ENCODE measurements around the gene PSTPIP1. TPM values are rescaled to one million over a fixed set of nuclear protein-coding genes. Genes with fewer than 3 reads are reported as not detected.

The PSTPIP1 gene
- 1.4 and 1.9 TPM in 2 replicates for total RNA-seq (2013; cell fraction: nucleolus; rRNA removed)
- 20.1 and 22.6 TPM in 2 replicates for total RNA-seq (2014; rRNA removed)
- total RNA-seq (2014; rRNA removed; fragmentation: Illumina TruSeq; extraction: Trizol), result 11.2 and 12.0 TPM in 2 replicates
- total RNA-seq (2021), result 28.6 and 29.3 TPM in 2 replicates
- polyA plus RNA-seq (2011; ENCODE audit: low read depth), result 4.1 TPM
- polyA plus RNA-seq (2011; rRNA removed), result 2.4 and 3.9 TPM in 2 replicates
- 5.2 and 7.5 TPM in 2 replicates for polyA plus RNA-seq (2011; cell fraction: cytosol; rRNA removed)
- 20.8 and 25.0 TPM in 2 replicates for polyA plus RNA-seq (2011; cell fraction: nucleus; rRNA removed)
- 9.7 and 13.0 TPM in 2 replicates for polyA plus RNA-seq (2012)
- polyA plus RNA-seq (2014; fragmentation: Illumina TruSeq; extraction: Trizol), result 1.8 and 8.8 TPM in 2 replicates
- polyA plus RNA-seq (2014; fragmentation: Nextera tagmentation; extraction: Ambion mirVana), result 1 to 10 TPM in 1 of 2 experiments, under 1 TPM in 1; 0.50 to 5.7 TPM
- polyA plus RNA-seq (2014; rRNA removed), result 23.8 and 23.9 TPM in 2 replicates
- polyA plus RNA-seq (2016; fragmentation: Nextera tagmentation; extraction: Ambion mirVana), result 10 to 100 TPM; 17.8 to 19.0 TPM
- 1.3 and 3.0 TPM in 2 replicates for polyA minus RNA-seq (2011; rRNA and poly(A)+ RNA removed)
- 1.5 and 3.3 TPM in 2 replicates for polyA minus RNA-seq (2011; cell fraction: cytosol; rRNA and poly(A)+ RNA removed)
- polyA minus RNA-seq (2011; cell fraction: nucleus; rRNA and poly(A)+ RNA removed), result 6.8 and 11.0 TPM in 2 replicates
- Bru-seq, nascent RNA, result percentile 25 among the genes with signal in this experiment
- percentile 19 among the genes with signal in this experiment for BruChase-seq, experiment 1, labeled RNA remaining after a 6-hour chase
- percentile 17 among the genes with signal in this experiment for BruChase-seq, experiment 2, labeled RNA remaining after a 2-hour chase
- long read RNA-seq, experiment 1, partial matches to known transcripts, result 0 of 6 reads
- long read RNA-seq, experiment 1, other reads (novel, unspliced or antisense), result 3 of 6 reads
- long read RNA-seq, experiment 2, partial matches to known transcripts, result 1 of 4 reads
- long read RNA-seq, experiment 2, other reads (novel, unspliced or antisense), result 2 of 4 reads

DNA sequence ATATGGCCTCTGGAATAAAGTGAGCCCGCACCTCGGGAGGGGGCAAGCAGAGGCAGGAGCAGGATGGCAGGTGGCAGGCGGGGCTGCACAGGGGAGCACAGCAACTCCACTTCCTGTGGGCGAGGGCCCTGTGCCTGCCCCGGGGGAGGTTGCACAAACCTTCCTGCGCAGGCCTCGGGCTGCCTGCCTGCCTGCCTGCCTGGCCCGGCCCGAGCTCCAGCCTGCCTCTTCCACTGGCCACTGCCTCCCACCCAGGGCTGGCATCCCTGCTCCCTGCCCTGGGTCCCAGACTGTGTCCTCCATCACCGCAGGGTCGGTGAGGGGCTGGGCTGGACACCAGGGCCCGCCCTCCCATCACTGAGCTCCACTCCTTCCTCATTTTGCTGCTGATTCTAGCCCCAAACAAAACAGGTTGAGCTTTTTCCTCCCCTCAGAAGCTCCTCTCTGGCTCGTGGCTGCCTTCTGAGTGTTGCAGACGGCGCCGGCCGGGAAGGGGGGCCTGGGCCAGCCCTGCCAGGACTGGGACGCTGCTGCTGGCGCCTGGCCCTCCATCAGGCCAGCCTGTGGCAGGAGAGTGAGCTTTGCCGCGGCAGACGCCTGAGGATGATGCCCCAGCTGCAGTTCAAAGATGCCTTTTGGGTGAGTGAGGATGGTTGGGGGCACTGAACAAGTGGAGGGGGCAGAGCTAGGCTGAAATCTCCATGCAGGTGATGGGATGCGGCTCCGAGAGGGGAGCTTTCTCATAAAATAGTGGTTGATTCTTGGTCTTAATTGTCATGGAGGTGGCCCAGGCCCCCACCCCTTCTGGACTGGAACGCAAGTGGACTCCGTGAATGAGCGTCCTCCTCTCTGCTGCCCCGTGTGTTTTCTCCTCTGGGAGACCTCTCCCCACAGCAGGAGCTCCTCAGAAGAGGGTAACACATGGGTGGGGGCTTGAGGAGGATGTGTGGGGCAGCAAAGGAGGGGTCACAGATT, at the start of gene PSTPIP1:
TSS of gene PSTPIP1 (plus strand) at position 156 of the 975 bp plus-strand sequence. CDS start at position 604, 448 bp downstream.
- peak within 1 kb of the TSS; percentile 84 for H3K4me2 ChIP-seq (ENCODE audit: control insufficient read depth, insufficient read depth)
- H3K36me3 ChIP-seq (ENCODE audit: control insufficient read depth in 2 of 2, insufficient read depth in 2 of 2, low read length in 1 of 2), result no peaks in the 10 kb centered on the region
- H3K79me2 ChIP-seq (ENCODE audit: control insufficient read depth, insufficient read depth, low read length), result peaks cover 6% of the 10 kb centered on the region
- RAD21 ChIA-PET (ENCODE audit: unreplicated experiment), result interaction anchor here (1.1 to 3.7 kb wide), 9 partner anchors 18 to 36 kb away, joined by 3 to 16 read pairs (median 6); no protein-coding TSS in a partner anchor
- POLR2A ChIA-PET, result interaction anchor here (0.9 to 4.4 kb wide), 7 partner anchors 8 to 68 kb away, joined by 3 to 32 read pairs (median 6); no protein-coding TSS in a partner anchor
- H3K4me3 ChIP-seq, result peak within 1 kb of the TSS; percentile 68
- H3K9me3 ChIP-seq (replicated peaks; ENCODE audit: control insufficient read depth, insufficient read depth, low read length), result no peaks in the 10 kb centered on the region
- BruUV-seq (replicated peaks), result no TSS peak
- ATAC-seq (peak; percentile 64), FAIRE-seq (no peak), DNase-seq (ENCODE audit: low read depth, low spot score) (no peak)
- in situ Hi-C loops (cut with MboI), result no loop called here
- WGBS (ENCODE audit: insufficient coverage, insufficient replicate concordance, low lambda C conversion rate, missing lambda C conversion rate), result 23% methylated on average over 28 of the region's 28 CpGs
- SMC1A ChIA-PET (ENCODE audit: uncharacterized antibody, unreplicated experiment), result interaction anchor here (0.7 to 7.8 kb wide), 4 partner anchors 12 to 191 kb away, joined by 3 to 99 read pairs (median 5); no protein-coding TSS in a partner anchor
- peak within 1 kb of the TSS; percentile 86 for H2AFZ ChIP-seq (ENCODE audit: control insufficient read depth, low read depth, low read length)
- H3K27ac ChIP-seq (ENCODE audit: control insufficient read depth, insufficient read depth), result peak within 1 kb of the TSS; percentile 55
- H3K9ac ChIP-seq (ENCODE audit: control insufficient read depth, insufficient read depth, low read length), result peak within 1 kb of the TSS; percentile 71
- peaks cover 32% of the 10 kb centered on the region for H3K4me1 ChIP-seq (ENCODE audit: control insufficient read depth, insufficient read depth, low read length)
- no peaks in the 10 kb centered on the region for H4K20me1 ChIP-seq (ENCODE audit: control insufficient read depth, insufficient read depth)
- no peaks in the 10 kb centered on the region for H3K27me3 ChIP-seq (replicated peaks in 1 of 2; ENCODE audit: control insufficient read depth in 2 of 2, insufficient read depth in 2 of 2, low read length in 1 of 2)
- intact Hi-C loops (cut with micrococcal nuclease; ENCODE audit: unreplicated experiment), result no loop called here
- CTCF ChIA-PET, result interaction anchor here (0.6 to 5.9 kb wide), 6 partner anchors 12 to 36 kb away, joined by 3 to 42 read pairs (median 4); no protein-coding TSS in a partner anchor
- TF ChIP-seq POLR2A (IDR thresholded peaks at IDR 0.05; ENCODE audit: low read depth, low read length) (peak; percentile 95), MTA2 (IDR thresholded peaks at IDR 0.05; ENCODE audit: low read depth) (no peak), EED (IDR thresholded peaks at IDR 0.05; ENCODE audit: low read depth) (peak; percentile 52), RUNX3 (IDR thresholded peaks at IDR 0.05; ENCODE audit: low read length) (0 out of 2 replicates have a peak, but pooled peaks have one; percentile 4), NR2C2 (IDR thresholded peaks at IDR 0.05; ENCODE audit: borderline replicate concordance, control insufficient read depth, insufficient read length, low read depth) (no peak), PML (IDR thresholded peaks at IDR 0.05; ENCODE audit: low read length) (no peak), BHLHE40 (IDR thresholded peaks at IDR 0.05; ENCODE audit: borderline replicate concordance in 1 of 2, low read depth in 2 of 2, low read length in 1 of 2) (no peak)
- TF ChIP-seq, protein P1, sequence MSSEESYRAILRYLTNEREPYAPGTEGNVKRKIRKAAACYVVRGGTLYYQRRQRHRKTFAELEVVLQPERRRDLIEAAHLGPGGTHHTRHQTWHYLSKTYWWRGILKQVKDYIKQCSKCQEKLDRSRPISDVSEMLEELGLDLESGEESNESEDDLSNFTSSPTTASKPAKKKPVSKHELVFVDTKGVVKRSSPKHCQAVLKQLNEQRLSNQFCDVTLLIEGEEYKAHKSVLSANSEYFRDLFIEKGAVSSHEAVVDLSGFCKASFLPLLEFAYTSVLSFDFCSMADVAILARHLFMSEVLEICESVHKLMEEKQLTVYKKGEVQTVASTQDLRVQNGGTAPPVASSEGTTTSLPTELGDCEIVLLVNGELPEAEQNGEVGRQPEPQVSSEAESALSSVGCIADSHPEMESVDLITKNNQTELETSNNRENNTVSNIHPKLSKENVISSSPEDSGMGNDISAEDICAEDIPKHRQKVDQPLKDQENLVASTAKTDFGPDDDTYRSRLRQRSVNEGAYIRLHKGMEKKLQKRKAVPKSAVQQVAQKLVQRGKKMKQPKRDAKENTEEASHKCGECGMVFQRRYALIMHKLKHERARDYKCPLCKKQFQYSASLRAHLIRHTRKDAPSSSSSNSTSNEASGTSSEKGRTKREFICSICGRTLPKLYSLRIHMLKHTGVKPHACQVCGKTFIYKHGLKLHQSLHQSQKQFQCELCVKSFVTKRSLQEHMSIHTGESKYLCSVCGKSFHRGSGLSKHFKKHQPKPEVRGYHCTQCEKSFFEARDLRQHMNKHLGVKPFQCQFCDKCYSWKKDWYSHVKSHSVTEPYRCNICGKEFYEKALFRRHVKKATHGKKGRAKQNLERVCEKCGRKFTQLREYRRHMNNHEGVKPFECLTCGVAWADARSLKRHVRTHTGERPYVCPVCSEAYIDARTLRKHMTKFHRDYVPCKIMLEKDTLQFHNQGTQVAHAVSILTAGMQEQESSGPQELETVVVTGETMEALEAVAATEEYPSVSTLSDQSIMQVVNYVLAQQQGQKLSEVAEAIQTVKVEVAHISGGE (CRISPR knock-in tag; IDR thresholded peaks at IDR 0.05), result no peak
- TF ChIP-seq, protein P2, sequence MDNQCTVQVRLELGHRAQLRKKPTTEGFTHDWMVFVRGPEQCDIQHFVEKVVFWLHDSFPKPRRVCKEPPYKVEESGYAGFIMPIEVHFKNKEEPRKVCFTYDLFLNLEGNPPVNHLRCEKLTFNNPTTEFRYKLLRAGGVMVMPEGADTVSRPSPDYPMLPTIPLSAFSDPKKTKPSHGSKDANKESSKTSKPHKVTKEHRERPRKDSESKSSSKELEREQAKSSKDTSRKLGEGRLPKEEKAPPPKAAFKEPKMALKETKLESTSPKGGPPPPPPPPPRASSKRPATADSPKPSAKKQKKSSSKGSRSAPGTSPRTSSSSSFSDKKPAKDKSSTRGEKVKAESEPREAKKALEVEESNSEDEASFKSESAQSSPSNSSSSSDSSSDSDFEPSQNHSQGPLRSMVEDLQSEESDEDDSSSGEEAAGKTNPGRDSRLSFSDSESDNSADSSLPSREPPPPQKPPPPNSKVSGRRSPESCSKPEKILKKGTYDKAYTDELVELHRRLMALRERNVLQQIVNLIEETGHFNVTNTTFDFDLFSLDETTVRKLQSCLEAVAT (IDR thresholded peaks at IDR 0.05), result 0 out of 2 replicates have a peak, but pooled peaks have one; percentile 15
- TF ChIP-seq, protein P3, sequence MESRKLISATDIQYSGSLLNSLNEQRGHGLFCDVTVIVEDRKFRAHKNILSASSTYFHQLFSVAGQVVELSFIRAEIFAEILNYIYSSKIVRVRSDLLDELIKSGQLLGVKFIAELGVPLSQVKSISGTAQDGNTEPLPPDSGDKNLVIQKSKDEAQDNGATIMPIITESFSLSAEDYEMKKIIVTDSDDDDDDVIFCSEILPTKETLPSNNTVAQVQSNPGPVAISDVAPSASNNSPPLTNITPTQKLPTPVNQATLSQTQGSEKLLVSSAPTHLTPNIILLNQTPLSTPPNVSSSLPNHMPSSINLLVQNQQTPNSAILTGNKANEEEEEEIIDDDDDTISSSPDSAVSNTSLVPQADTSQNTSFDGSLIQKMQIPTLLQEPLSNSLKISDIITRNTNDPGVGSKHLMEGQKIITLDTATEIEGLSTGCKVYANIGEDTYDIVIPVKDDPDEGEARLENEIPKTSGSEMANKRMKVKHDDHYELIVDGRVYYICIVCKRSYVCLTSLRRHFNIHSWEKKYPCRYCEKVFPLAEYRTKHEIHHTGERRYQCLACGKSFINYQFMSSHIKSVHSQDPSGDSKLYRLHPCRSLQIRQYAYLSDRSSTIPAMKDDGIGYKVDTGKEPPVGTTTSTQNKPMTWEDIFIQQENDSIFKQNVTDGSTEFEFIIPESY (IDR thresholded peaks at IDR 0.05), result peak; percentile 64; the same call in 1 of the 2 replicates
